OCI-LY3 (cell line): ENCODE results near the gene RPL29.
"Not testable (repeated sequence)": the region's sequence is repeated elsewhere in the genome, so short reads cannot be mapped to it uniquely, and the experiment has no call there.

ENCODE experiments used
- H2AFZ ChIP-seq: fragments of 200-600, 300-600 bp; shearing (Covaris generic); 2 replicates; pipeline ENCODE4 v1.6.0; 2014; ENCODE audit warnings: antibody characterized with exemption, low read depth, low read length
- H3K27ac ChIP-seq: fragments of 200-600, 300-600 bp; sonication (generic); 2 replicates; pipeline ENCODE4 v1.5.1; 2014; ENCODE audit warnings: mild to moderate bottlenecking, low read length, moderate library complexity, mixed read lengths
- H3K27me3 ChIP-seq: fragments of 200-600, 300-600 bp; sonication (generic); 2 replicates; pipeline ENCODE4 v1.6.1; 2014; ENCODE audit warnings: low read depth, low read length, mixed read lengths
- H3K36me3 ChIP-seq: fragments of 200-600, 300-600 bp; sonication (generic); replicated peaks from 2 replicates; pipeline ENCODE3; 2014; ENCODE audit warnings: low read depth, low read length, mixed read lengths
- H3K4me1 ChIP-seq: fragments of 300-600, 200-600 bp; sonication (generic); 2 replicates; pipeline ENCODE4 v1.6.1; 2014; ENCODE audit warnings: low read length, mixed read lengths
- H3K4me2 ChIP-seq: fragments of 200-600, 300-600 bp; sonication (generic); 2 replicates; pipeline ENCODE4 v1.6.1; 2014; ENCODE audit warnings: low read length, mixed read lengths
- H3K4me3 ChIP-seq: fragments of 300-600, 200-600 bp; sonication (generic); 2 replicates; pipeline ENCODE4 v1.5.1; 2014; ENCODE audit warnings: antibody characterized with exemption, mild to moderate bottlenecking, low read length, moderate library complexity
- H3K79me2 ChIP-seq: fragments of 300-600, 200-600 bp; shearing (Covaris generic); 2 replicates; pipeline ENCODE4 v1.6.1; 2014; ENCODE audit warnings: mild to moderate bottlenecking, low read length, mixed read lengths
- H3K9ac ChIP-seq: fragments of 300-600, 200-600 bp; shearing (Covaris generic); 2 replicates; pipeline ENCODE4 v1.6.0; 2014; ENCODE audit warnings: mild to moderate bottlenecking, low read length, moderate library complexity
- H3K9me3 ChIP-seq: fragments of 200-600, 300-600 bp; shearing (Covaris generic); 2 replicates; pipeline ENCODE4 v1.6.1; 2014; ENCODE audit warnings: low read length, mixed read lengths; ENCODE audit not compliant: insufficient read depth
- H4K20me1 ChIP-seq: fragments of 200-600, 300-600 bp; sonication (generic); 2 replicates; pipeline ENCODE4 v1.6.1; 2016; ENCODE audit warnings: low read length, mixed read lengths; ENCODE audit not compliant: insufficient read depth
- CTCF ChIP-seq: fragments of 200-600, 300-600 bp; sonication (generic); IDR thresholded peaks from 2 replicates; pipeline ENCODE4 v1.5.1; 2014; ENCODE audit warnings: antibody characterized with exemption, low read length, low read depth
- EZH2phosphoT487 ChIP-seq: fragments of 200-600 bp; shearing (Covaris generic); IDR thresholded peaks from 2 replicates; pipeline ENCODE4 v1.6.1; 2018; ENCODE audit warnings: antibody characterized with exemption, mixed run types, low read depth

Gene RPL29

GRCh38 chr3:51995346-51996163 lies at the start of gene RPL29:
TSS of gene RPL29 (minus strand) at chr3:51995895. CDS start at chr3:51995461, 434 bp downstream.
- Histone ChIP-seq H3K4me1 (peaks cover 27% of the 10 kb centered on the region), H3K4me3 (peak within 1 kb of the TSS; percentile 91), H3K27ac (peak within 1 kb of the TSS; percentile 72), H3K9me3 (no peaks in the 10 kb centered on the region), H2AFZ (peak within 1 kb of the TSS; percentile 6; the same call in 1 of the 2 replicates), H3K4me2 (peak within 1 kb of the TSS; percentile 98), H3K36me3 (peaks cover 36% of the 10 kb centered on the region), H3K9ac (peak within 1 kb of the TSS; percentile 98), H4K20me1 (peaks cover 9% of the 10 kb centered on the region; the same call in 1 of the 2 replicates), H3K27me3 (peaks cover 14% of the 10 kb centered on the region), H3K79me2 (peaks cover 35% of the 10 kb centered on the region)
- TF ChIP-seq EZH2phosphoT487 = no peak
- TF ChIP-seq CTCF = no peak

- Histone ChIP-seq H3K4me1 (no peaks in the 10 kb centered on the region), H3K4me3 (no peak overlapping the region), H3K27me3 (peaks cover 22% of the 10 kb centered on the region), H3K9me3 (no peaks in the 10 kb centered on the region), H3K4me2 (no peak overlapping the region), H4K20me1 (no peaks in the 10 kb centered on the region), H3K36me3 (peaks cover 3% of the 10 kb centered on the region), H3K27ac (no peak overlapping the region), H3K9ac (no peak overlapping the region), H3K79me2 (no peaks in the 10 kb centered on the region), H2AFZ (no peak overlapping the region)
- TF ChIP-seq EZH2phosphoT487 (no peak), CTCF (0 out of 2 replicates have a peak, but pooled peaks have one; percentile 11)
Observed at GRCh38 chr3:52044869-52045619, 49.3 kb upstream of the RPL29 start.

- no peaks in the 10 kb centered on the region for H3K9me3 ChIP-seq
- H3K4me3 ChIP-seq = no peak overlapping the region
- TF ChIP-seq CTCF = no peak
- TF ChIP-seq EZH2phosphoT487 = no peak
- H3K27ac ChIP-seq = no peak overlapping the region
- no peaks in the 10 kb centered on the region for H3K79me2 ChIP-seq
- no peak overlapping the region for H3K4me2 ChIP-seq
- H2AFZ ChIP-seq = no peak overlapping the region
- peaks cover 29% of the 10 kb centered on the region for H3K27me3 ChIP-seq
- no peak overlapping the region for H3K9ac ChIP-seq
- no peaks in the 10 kb centered on the region for H4K20me1 ChIP-seq
- H3K4me1 ChIP-seq = no peaks in the 10 kb centered on the region
- H3K36me3 ChIP-seq = no peaks in the 10 kb centered on the region
Observed at GRCh38 chr3:52043750-52044149, 48.1 kb upstream of the RPL29 start.

GRCh38 chr3:52043039-52043438 lies 47.3 kb upstream of the RPL29 start:
- not testable (repeated sequence) for H3K9me3 ChIP-seq, H3K4me3 ChIP-seq, H3K9ac ChIP-seq, H4K20me1 ChIP-seq, H3K79me2 ChIP-seq, H2AFZ ChIP-seq, H3K4me1 ChIP-seq, H3K27ac ChIP-seq, H3K36me3 ChIP-seq, H3K4me2 ChIP-seq
- H3K27me3 ChIP-seq = peaks cover 29% of the 10 kb centered on the region
